ENCODE data around the gene DIPK2B.

Gene DIPK2B

DNA sequence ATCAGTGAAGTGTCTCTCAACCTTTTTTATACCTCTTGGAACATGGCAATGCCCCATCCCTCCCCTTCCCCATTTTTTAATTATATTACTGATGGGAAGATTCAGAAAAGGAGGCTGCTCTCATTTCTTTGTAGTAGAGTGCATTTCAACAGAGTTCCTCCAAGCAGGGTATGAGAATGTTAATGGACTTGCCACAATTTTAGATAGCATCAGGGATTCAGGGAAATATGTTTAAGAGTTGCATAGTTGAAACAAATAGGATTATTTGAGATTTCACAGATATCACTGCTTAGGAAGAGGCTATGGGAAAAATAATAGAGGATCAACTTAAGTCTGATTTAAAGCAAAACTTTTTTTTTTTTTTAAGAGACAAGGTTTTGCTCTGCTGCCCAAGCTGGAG, 46.2 kb downstream of the DIPK2B start:
- no peak for DNase-seq

DNA sequence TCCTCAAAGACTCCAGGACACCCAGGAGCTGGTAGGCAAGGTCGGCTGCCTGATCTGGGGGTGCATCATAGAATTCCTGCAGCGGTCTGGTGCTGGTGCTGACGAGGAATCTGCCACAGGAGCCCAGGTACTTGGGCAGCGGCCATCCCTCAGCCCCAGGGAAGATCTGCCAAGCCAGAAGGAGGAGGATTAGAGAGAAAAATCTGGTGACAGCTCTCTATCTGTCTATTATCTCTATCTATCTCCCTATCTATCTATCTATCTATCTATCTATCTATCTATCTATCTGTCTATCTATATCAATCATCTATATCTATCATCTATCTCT, 46.7 kb downstream of the DIPK2B start:
- no peak for DNase-seq

Data from activated naive CD4-positive, alpha-beta T cell (primary cell).